KMS-11 (cell line): ENCODE results near the gene PEMT.

Experiments used
- H2AFZ ChIP-seq: fragments of 200-600 bp; sonication (generic); 2 replicates; pipeline ENCODE4 v1.6.1; 2016; ENCODE audit warnings: antibody characterized with exemption, mixed run types, low read depth
- H3K27ac ChIP-seq: fragments of 200-600 bp; sonication (generic); 2 replicates; pipeline ENCODE4 v1.6.1; 2016; ENCODE audit warnings: mild to moderate bottlenecking, mixed run types
- H3K27me3 ChIP-seq: fragments of 200-600 bp; sonication (generic); 2 replicates; pipeline ENCODE4 v1.6.1; 2017; ENCODE audit warnings: mild to moderate bottlenecking, low read depth, mixed run types, moderate library complexity; ENCODE audit not compliant: insufficient read depth
- H3K36me3 ChIP-seq: fragments of 200-600 bp; sonication (generic); 2 replicates; pipeline ENCODE4 v1.6.1; 2017; ENCODE audit warnings: mild to moderate bottlenecking, mixed run types; ENCODE audit not compliant: insufficient read depth
- H3K4me1 ChIP-seq: fragments of 200-600 bp; sonication (generic); 2 replicates; pipeline ENCODE4 v1.6.1; 2016; ENCODE audit warnings: mild to moderate bottlenecking, low read depth, mixed run types; ENCODE audit not compliant: poor library complexity, severe bottlenecking
- H3K4me2 ChIP-seq: fragments of 200-600 bp; sonication (generic); 2 replicates; pipeline ENCODE4 v1.7.0; 2016; ENCODE audit warnings: mild to moderate bottlenecking, mixed run types
- H3K4me3 ChIP-seq: fragments of 200-600 bp; sonication (generic); IDR thresholded peaks from 2 replicates; pipeline ENCODE4 v1.6.1; 2017; ENCODE audit warnings: low read depth, low read length, mixed read lengths; ENCODE audit not compliant: insufficient read depth
- H3K79me2 ChIP-seq: fragments of 200-600 bp; sonication (generic); 2 replicates; pipeline ENCODE4 v1.6.1; 2016; ENCODE audit warnings: low read depth, mixed run types; ENCODE audit not compliant: insufficient read depth
- H3K9ac ChIP-seq: fragments of 200-600 bp; sonication (generic); 2 replicates; pipeline ENCODE4 v1.6.1; 2016; ENCODE audit warnings: mild to moderate bottlenecking, mixed run types
- H4K20me1 ChIP-seq: fragments of 200-600 bp; sonication (generic); 2 replicates; pipeline ENCODE4 v1.6.1; 2016; ENCODE audit warnings: mild to moderate bottlenecking, mixed run types; ENCODE audit not compliant: insufficient read depth
- CTCF ChIP-seq: fragments of 200-600 bp; sonication (generic); conservative IDR thresholded peaks from 2 replicates; pipeline ENCODE4 v1.6.1; 2017; ENCODE audit warnings: low read depth, mild to moderate bottlenecking, antibody characterized with exemption, low read length, moderate library complexity, mixed read lengths

Gene PEMT

GRCh38 chr17:17508019-17508535 lies 83.4 kb downstream of the PEMT start:
- Histone ChIP-seq H2AFZ (no peak overlapping the region), H3K4me1 (no peaks in the 10 kb centered on the region), H3K79me2 (no peaks in the 10 kb centered on the region), H3K27me3 (no peaks in the 10 kb centered on the region), H3K4me3 (no peak overlapping the region), H3K27ac (no peak overlapping the region), H3K4me2 (no peak overlapping the region), H3K9ac (no peak overlapping the region), H4K20me1 (no peaks in the 10 kb centered on the region), H3K36me3 (no peaks in the 10 kb centered on the region)
- TF ChIP-seq CTCF: no peak

GRCh38 chr17:17507465-17508011 lies 84.0 kb downstream of the PEMT start:
- no peaks in the 10 kb centered on the region for H3K4me1 ChIP-seq
- no peaks in the 10 kb centered on the region for H3K27me3 ChIP-seq
- no peaks in the 10 kb centered on the region for H3K79me2 ChIP-seq
- H3K36me3 ChIP-seq: no peaks in the 10 kb centered on the region
- H3K4me3 ChIP-seq: no peak overlapping the region
- no peak overlapping the region for H3K9ac ChIP-seq
- H2AFZ ChIP-seq: no peak overlapping the region
- no peak overlapping the region for H3K4me2 ChIP-seq
- H4K20me1 ChIP-seq: no peaks in the 10 kb centered on the region
- H3K27ac ChIP-seq: no peak overlapping the region
- TF ChIP-seq CTCF: no peak

GRCh38 chr17:17506893-17507464 lies 84.5 kb downstream of the PEMT start:
- Histone ChIP-seq H2AFZ (no peak overlapping the region), H3K36me3 (no peaks in the 10 kb centered on the region), H3K4me1 (no peaks in the 10 kb centered on the region), H3K4me2 (no peak overlapping the region), H3K4me3 (no peak overlapping the region), H3K27ac (no peak overlapping the region), H3K9ac (no peak overlapping the region), H3K27me3 (no peaks in the 10 kb centered on the region), H3K79me2 (no peaks in the 10 kb centered on the region), H4K20me1 (no peaks in the 10 kb centered on the region)
- no peak for TF ChIP-seq CTCF

- Histone ChIP-seq H2AFZ (no peak overlapping the region), H4K20me1 (no peaks in the 10 kb centered on the region), H3K9ac (no peak overlapping the region), H3K4me2 (no peak overlapping the region), H3K27ac (no peak overlapping the region), H3K27me3 (no peaks in the 10 kb centered on the region), H3K36me3 (no peaks in the 10 kb centered on the region), H3K79me2 (no peaks in the 10 kb centered on the region), H3K4me3 (no peak overlapping the region), H3K4me1 (no peaks in the 10 kb centered on the region)
- no peak for TF ChIP-seq CTCF
These were observed 85.2 kb downstream of the PEMT start for GRCh38 chr17:17506181-17506741.
